ENCODE data around the gene ADM5.

DNA sequence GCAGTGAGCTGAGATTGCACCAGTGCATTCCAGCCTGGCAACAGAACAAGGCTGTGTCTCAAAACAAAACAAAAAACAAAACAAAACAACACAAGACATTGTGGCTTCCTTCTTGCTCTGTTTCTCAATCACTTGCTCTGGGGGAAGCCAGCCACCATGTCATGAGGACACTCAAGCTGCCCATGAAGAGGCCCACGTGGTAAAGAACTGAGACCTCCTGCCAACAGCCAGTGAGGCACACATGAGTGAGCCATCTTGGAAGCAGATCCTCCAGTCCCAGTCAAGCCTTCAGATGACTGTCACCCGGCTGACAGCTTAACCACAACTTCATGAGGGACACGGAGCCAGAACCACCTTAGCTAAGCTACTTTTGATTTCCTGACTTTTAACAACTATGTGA lies 26.8 kb downstream of the ADM5 start:
- TF ChIP-seq CTCF (IDR thresholded peaks at IDR 0.05): no peak
- no peak for TF ChIP-seq POLR2A (IDR thresholded peaks at IDR 0.05)
